H1 (cell line): ENCODE data around the gene S1PR2. TPM values are rescaled to one million over a fixed set of nuclear protein-coding genes. Genes with fewer than 3 reads are reported as not detected.

ENCODE experiments used
- CTCF ChIA-PET: fragments of 300-600 bp; sonication (Branson Sonifier 250); formaldehyde crosslinking; loops from one replicate; lab custom pipeline; 2021; ENCODE audit not compliant: partially characterized antibody; lab: Charles Lee
- POLR2A ChIA-PET: fragments of 300-600 bp; sonication (Branson Sonifier 250); formaldehyde crosslinking; loops from one replicate; lab custom pipeline; 2021; ENCODE audit warnings: inconsistent platforms; ENCODE audit not compliant: partially characterized antibody; lab: Charles Lee
- DNase-seq, 2 experiments: peaks; one replicate each; pipeline versions ENCODE4 v3.0.0 to v3.0.0-alpha.2; 2010 to 2022; ENCODE audit warnings: low spot score in 2 of 2, low read depth in 1 of 2, mixed read lengths in 1 of 2
- FAIRE-seq: peaks from 2 replicates; lab custom pipeline; 2011; peaks lifted over from hg19 to GRCh38; lab: Jason Lieb, UNC
- H2AFZ ChIP-seq: 2 replicates; pipeline ENCODE4 v1.8.1; 2012; ENCODE audit warnings: low read length, inconsistent platforms
- H2AK5ac ChIP-seq: 2 replicates; pipeline ENCODE4 v1.6.1; 2013; ENCODE audit warnings: low read depth, low read length
- H2BK120ac ChIP-seq: replicated peaks from 2 replicates; pipeline ENCODE3; 2013; ENCODE audit warnings: low read depth, low read length, inconsistent platforms
- H2BK12ac ChIP-seq: 2 replicates; pipeline ENCODE4 v1.6.1; 2013; ENCODE audit warnings: low read depth, low read length
- H2BK15ac ChIP-seq: 2 replicates; pipeline ENCODE4 v1.6.1; 2013; ENCODE audit warnings: low read length
- H2BK20ac ChIP-seq: 2 replicates; pipeline ENCODE4 v1.6.1; 2013; ENCODE audit warnings: low read length
- H2BK5ac ChIP-seq: 2 replicates; pipeline ENCODE4 v1.6.1; 2013; ENCODE audit warnings: low read depth, low read length
- H3K14ac ChIP-seq: 2 replicates; pipeline ENCODE4 v1.6.1; 2013; ENCODE audit warnings: inconsistent platforms; ENCODE audit not compliant: insufficient read length
- H3K18ac ChIP-seq: 2 replicates; pipeline ENCODE4 v1.6.1; 2013; ENCODE audit warnings: low read length; ENCODE audit errors: extremely low read depth
- H3K23ac ChIP-seq: 2 replicates; pipeline ENCODE4 v1.6.1; 2013; ENCODE audit warnings: inconsistent platforms; ENCODE audit not compliant: insufficient read length
- H3K23me2 ChIP-seq: 2 replicates; pipeline ENCODE4 v1.6.1; 2013; ENCODE audit warnings: low read depth, low read length
- H3K27ac ChIP-seq: 2 replicates; pipeline ENCODE4 v1.6.1; 2011; ENCODE audit warnings: low read depth, low read length, inconsistent platforms
- H3K27me3 ChIP-seq, 4 experiments: replicated peaks in 1 of 4; 1 replicate in 1 of 4; 2 replicates in 3 of 4; pipeline versions ENCODE4 v1.6.1 to v1.8.1; 2011 to 2013; ENCODE audit warnings: low read length in 3 of 4, mild to moderate bottlenecking in 3 of 4, inconsistent platforms in 2 of 4, mixed read lengths in 2 of 4, moderate library complexity in 1 of 4; ENCODE audit not compliant: control insufficient read depth in 3 of 4, insufficient read depth in 3 of 4; ENCODE audit errors: extremely low read depth in 1 of 4
- H3K36me3 ChIP-seq, 4 experiments: 2 replicates each; pipeline versions ENCODE4 v1.6.1 to v1.8.1; 2011 to 2013; ENCODE audit warnings: mild to moderate bottlenecking in 4 of 4, low read length in 3 of 4, moderate library complexity in 2 of 4, control low read depth in 1 of 4, inconsistent platforms in 1 of 4; ENCODE audit not compliant: insufficient read depth in 4 of 4, control insufficient read depth in 2 of 4
- H3K4ac ChIP-seq: replicated peaks from 2 replicates; pipeline ENCODE3; 2013; ENCODE audit warnings: low read length, low read depth, mixed read lengths, inconsistent platforms; ENCODE audit not compliant: insufficient read length
- H3K4me1 ChIP-seq, 4 experiments: replicated peaks in 1 of 4; 1 replicate in 1 of 4; 2 replicates in 3 of 4; pipeline versions ENCODE4 v1.6.1 to v1.8.1; 2011 to 2013; ENCODE audit warnings: low read length in 3 of 4, inconsistent platforms in 2 of 4, mixed read lengths in 1 of 4; ENCODE audit not compliant: insufficient read depth in 4 of 4, control insufficient read depth in 3 of 4
- H3K4me2 ChIP-seq, 2 experiments: 2 replicates each; pipeline versions ENCODE4 v1.6.1 to v1.8.1; 2011 to 2013; ENCODE audit warnings: low read depth in 2 of 2, low read length in 2 of 2, control low read depth in 1 of 2, inconsistent platforms in 1 of 2, mild to moderate bottlenecking in 1 of 2; ENCODE audit not compliant: insufficient read depth in 1 of 2
- H3K4me3 ChIP-seq, 4 experiments: fragments of 200-600, 300-600 bp in 1 of 4; sonication (generic), shearing (Covaris generic), sonication (Bioruptor Twin) in 1 of 4; 2 replicates each; pipeline versions ENCODE4 v1.5.1 to v1.8.1; 2011 to 2016; ENCODE audit warnings: low read length in 4 of 4, low read depth in 3 of 4, control low read depth in 2 of 4, inconsistent platforms in 2 of 4, mild to moderate bottlenecking in 2 of 4, mixed read lengths in 1 of 4, moderate library complexity in 1 of 4; ENCODE audit not compliant: insufficient read depth in 2 of 4; ENCODE audit errors: extremely low read depth in 1 of 4
- H3K56ac ChIP-seq: replicated peaks from 2 replicates; pipeline ENCODE3; 2013; ENCODE audit warnings: low read depth, mild to moderate bottlenecking, mixed read lengths, low read length, inconsistent platforms; ENCODE audit not compliant: insufficient read length
- H3K79me1 ChIP-seq: 2 replicates; pipeline ENCODE4 v1.6.1; 2013; ENCODE audit warnings: low read depth, low read length, control low read depth
- H3K79me2 ChIP-seq, 2 experiments: 2 replicates each; pipeline versions ENCODE4 v1.6.1 to v1.8.1; 2012 to 2013; ENCODE audit warnings: low read length in 2 of 2, mild to moderate bottlenecking in 2 of 2, inconsistent platforms in 1 of 2; ENCODE audit not compliant: insufficient read depth in 2 of 2, control insufficient read depth in 1 of 2
- H3K9ac ChIP-seq, 4 experiments: replicated peaks in 1 of 4; 1 replicate in 1 of 4; 2 replicates in 3 of 4; pipeline versions ENCODE4 v1.6.1 to v1.8.1; 2011 to 2013; ENCODE audit warnings: low read depth in 3 of 4, low read length in 3 of 4, control low read depth in 2 of 4, mild to moderate bottlenecking in 2 of 4, moderate library complexity in 2 of 4, inconsistent platforms in 1 of 4; ENCODE audit errors: extremely low read depth in 1 of 4
- H3K9me3 ChIP-seq, 2 experiments: 2 replicates each; pipeline versions ENCODE4 v1.6.1 to v1.8.1; 2012 to 2013; ENCODE audit warnings: mild to moderate bottlenecking in 2 of 2, moderate library complexity in 2 of 2, control low read depth in 1 of 2, inconsistent platforms in 1 of 2, low read depth in 1 of 2, low read length in 1 of 2, mixed read lengths in 1 of 2; ENCODE audit not compliant: insufficient read depth in 2 of 2
- H4K20me1 ChIP-seq, 2 experiments: replicated peaks in 1 of 2; 2 replicates each; pipeline versions ENCODE3 to v1.8.1; 2011 to 2013; ENCODE audit warnings: inconsistent platforms in 2 of 2, low read length in 2 of 2, mild to moderate bottlenecking in 1 of 2; ENCODE audit not compliant: insufficient read depth in 2 of 2, control insufficient read depth in 1 of 2
- H4K5ac ChIP-seq: 2 replicates; pipeline ENCODE4 v1.6.1; 2013; ENCODE audit warnings: low read length, low read depth, mixed read lengths, inconsistent platforms; ENCODE audit not compliant: insufficient read length
- H4K8ac ChIP-seq: 2 replicates; pipeline ENCODE4 v1.8.0; 2013; ENCODE audit warnings: mild to moderate bottlenecking, moderate library complexity, low read length, inconsistent platforms; ENCODE audit not compliant: insufficient read depth; ENCODE audit errors: extremely low read depth
- H4K91ac ChIP-seq: replicated peaks from 2 replicates; pipeline ENCODE3; 2013; ENCODE audit warnings: low read length, mixed read lengths, inconsistent platforms; ENCODE audit not compliant: insufficient read length
- ASH2L ChIP-seq: fragments of 200-600, 300-600 bp; sonication (generic); IDR thresholded peaks from one replicate; pipeline ENCODE4 v1.7.1; 2017; ENCODE audit warnings: low read length
- CHD1 ChIP-seq: IDR thresholded peaks from 2 replicates; pipeline ENCODE4 v1.6.1; 2012; ENCODE audit warnings: low read depth, low read length, improper control_type of control experiment
- EZH2 ChIP-seq: fragments of 200-600 bp; sonication (generic); IDR thresholded peaks from 2 replicates; pipeline ENCODE4 v1.7.1; 2012; ENCODE audit warnings: low read depth, mild to moderate bottlenecking, moderate library complexity, low read length, inconsistent platforms; ENCODE audit not compliant: severe bottlenecking
- HDAC2 ChIP-seq, 2 experiments: fragments of 300-600 bp in 1 of 2; sonication (generic) in 1 of 2; IDR thresholded peaks; 2 replicates each; pipeline ENCODE4 v1.6.1; 2011 to 2012; ENCODE audit warnings: low read depth in 2 of 2, low read length in 2 of 2, mild to moderate bottlenecking in 2 of 2, moderate library complexity in 2 of 2, borderline replicate concordance in 1 of 2, inconsistent platforms in 1 of 2
- JUN ChIP-seq: IDR thresholded peaks from 2 replicates; pipeline ENCODE4 v1.6.1; 2011; ENCODE audit warnings: low read depth, mild to moderate bottlenecking, improper control_type of control experiment, low read length
- KDM5A ChIP-seq: fragments of 200-600 bp; IDR thresholded peaks from 2 replicates; pipeline ENCODE4 v1.7.1; 2012; ENCODE audit warnings: mild to moderate bottlenecking, low read length, inconsistent platforms, mixed read lengths
- PHF8 ChIP-seq: fragments of 200-600 bp; sonication (generic); conservative IDR thresholded peaks from 2 replicates; pipeline ENCODE4 v1.7.1; 2012; ENCODE audit warnings: low read depth, mild to moderate bottlenecking, inconsistent platforms, low read length, moderate library complexity
- POU5F1 ChIP-seq: IDR thresholded peaks from 2 replicates; pipeline ENCODE4 v1.6.1; 2011; ENCODE audit warnings: low read depth, mild to moderate bottlenecking, low read length, moderate library complexity
- RBBP5 ChIP-seq: IDR thresholded peaks from 2 replicates; pipeline ENCODE4 v1.7.1; 2012; ENCODE audit warnings: low read depth, mild to moderate bottlenecking, inconsistent platforms, low read length, moderate library complexity, borderline replicate concordance
- TAF7 ChIP-seq: optimal IDR thresholded peaks from 2 replicates; pipeline ENCODE3; 2011; ENCODE audit warnings: low read depth, mild to moderate bottlenecking, inconsistent platforms, low read length, moderate library complexity, borderline replicate concordance
- WGBS, 2 experiments: shearing (Covaris generic) in 1 of 2; methylation state at CpG; one replicate each; pipeline versions ENCODE4 v1.1.6 to v1.1.7; 2013 to 2015; ENCODE audit warnings: low lambda C conversion rate in 2 of 2, mixed read lengths in 2 of 2, inconsistent platforms in 1 of 2, low coverage in 1 of 2, missing lambda C conversion rate in 1 of 2; ENCODE audit not compliant: insufficient replicate concordance in 2 of 2, insufficient coverage in 1 of 2, insufficient read length in 1 of 2; ENCODE audit errors: extremely low coverage in 1 of 2, missing lambda C conversion rate in 1 of 2; 5-methylcytosine and 5-hydroxymethylcytosine counted together
- polyA plus RNA-seq, 7 experiments: library from polyadenylated mRNA; depleted of rRNA in 3 of 7; stranded (reverse) in 5 of 7; unstranded in 2 of 7; fragments of >200 nt in 5 of 7; fragments of 200-250 nt in 2 of 7; gene quantifications; 1 replicate in 5 of 7; 2 replicates in 1 of 7; 4 replicates in 1 of 7; pipeline versions ENCODE4 v1.2.1 to v1.2.3, GENCODE V29; 2011 to 2013; ENCODE audit warnings: missing spikeins in 2 of 7, mixed read lengths in 2 of 7
- total RNA-seq: library from RNA; stranded (reverse); fragmentation: NEBNext Ultra II Directional; extraction: Animal tissue kit (Norgen Biotek cat#: 25700); gene quantifications from 2 replicates; pipeline ENCODE4 v1.2.1, GENCODE V29; 2021

Gene S1PR2
- total and polyA plus RNA-seq, 2 of the 8 experiments (the other 6 are each of a cell fraction or from before 2014, with no cell fraction given): 17.5 to 19.4 TPM

DNA sequence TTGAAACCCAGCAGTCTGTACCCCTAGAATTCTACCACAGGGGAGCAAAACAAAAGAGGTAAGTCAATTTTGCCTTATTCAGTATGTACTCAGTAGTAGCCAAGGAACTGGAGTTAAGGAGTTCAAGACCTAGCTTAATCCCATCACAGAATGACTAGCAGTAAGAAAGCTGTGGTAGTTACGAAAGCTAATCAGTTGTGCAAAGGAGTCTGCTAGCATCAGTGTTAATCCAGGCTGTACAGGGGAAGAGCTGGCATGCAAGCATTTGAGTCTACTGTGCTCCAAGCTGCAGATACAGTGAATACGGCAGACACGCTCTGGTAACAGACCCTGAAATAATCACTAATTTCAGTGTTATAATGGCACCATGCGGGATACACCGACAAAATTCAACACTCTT lies 41.1 kb downstream of the S1PR2 start:
- POLR2A ChIA-PET: interaction anchor here (0.7 to 1.5 kb wide), 9 partner anchors 9 to 243 kb away, joined by 3 to 5 read pairs (median 4); no protein-coding TSS in a partner anchor
- no peaks in the 10 kb centered on the region for H3K27me3 ChIP-seq
- H2BK120ac ChIP-seq: no peak overlapping the region
- WGBS, 2 experiments: 94% methylated on average over 5 of the region's 5 CpGs; no CpG with 5 or more reads in 1 of the 2 experiments
- no peak overlapping the region for H2AK5ac ChIP-seq
- DNase-seq (no peak), FAIRE-seq (no peak)
- H2BK12ac ChIP-seq: no peak overlapping the region
- no peak overlapping the region for H3K56ac ChIP-seq
- H3K4me2 ChIP-seq: no peak overlapping the region
- TF ChIP-seq POU5F1 (no peak), RBBP5 (no peak), TAF7 (no peak), EZH2 (no peak), PHF8 (no peak), KDM5A (no peak), CHD1 (no peak), ASH2L (no peak), HDAC2 (IDR thresholded peaks at IDR 0.05; ENCODE audit: borderline replicate concordance in 1 of 2, low read depth in 2 of 2, low read length in 2 of 2) (no peak), JUN (no peak)
- H3K23me2 ChIP-seq: peaks cover 5% of the 10 kb centered on the region
- H3K4ac ChIP-seq: no peak overlapping the region
- no peak overlapping the region for H4K8ac ChIP-seq
- H3K9ac ChIP-seq: no peak overlapping the region
- peaks cover 11 to 33% of the 10 kb centered on the region in 2 experiments for H4K20me1 ChIP-seq
- H3K27ac ChIP-seq: no peak overlapping the region
- no peak overlapping the region for H3K4me3 ChIP-seq
- H3K23ac ChIP-seq: no peak overlapping the region
- H3K4me1 ChIP-seq: no peaks in the 10 kb centered on the region
- no peak overlapping the region for H3K18ac ChIP-seq
- CTCF ChIA-PET: interaction anchor here (0.8 to 1.0 kb wide), 3 partner anchors 12 to 60 kb away, joined by 3 to 4 read pairs (median 3); no protein-coding TSS in a partner anchor
- no peak overlapping the region for H2BK5ac ChIP-seq
- no peak overlapping the region for H2BK20ac ChIP-seq
- no peak overlapping the region for H4K91ac ChIP-seq
- H3K9me3 ChIP-seq: no peaks in the 10 kb centered on the region
- no peak overlapping the region for H3K14ac ChIP-seq
- no peak overlapping the region for H4K5ac ChIP-seq
- peaks cover 58 to 91% of the 10 kb centered on the region in 2 experiments for H3K79me2 ChIP-seq
- H2BK15ac ChIP-seq: no peak overlapping the region
- H2AFZ ChIP-seq: no peak overlapping the region
- peaks cover 0 to 19% (median 1%) of the 10 kb centered on the region in 4 experiments; a peak in 5 of 8 replicates for H3K36me3 ChIP-seq
- H3K79me1 ChIP-seq: peaks cover 12% of the 10 kb centered on the region
